Nephron (organoid): ENCODE measurements around the gene MAPKAP1.

Experiments used
- H3K27ac Mint-ChIP-seq, 3 experiments: 2 replicates each; pipeline ENCODE4 v1.8.0; 2020; ENCODE audit warnings: mixed read lengths in 3 of 3, mild to moderate bottlenecking in 2 of 3, moderate library complexity in 1 of 3
- H3K27me3 Mint-ChIP-seq: 2 replicates; pipeline ENCODE4 v1.8.0; 2021; ENCODE audit warnings: low read depth, mild to moderate bottlenecking, moderate library complexity, mixed read lengths
- H3K36me3 Mint-ChIP-seq: 2 replicates; pipeline ENCODE4 v1.8.0; 2020; ENCODE audit warnings: low read depth, mixed read lengths
- H3K4me1 Mint-ChIP-seq: 2 replicates; pipeline ENCODE4 v1.8.0; 2020; ENCODE audit warnings: mixed read lengths
- H3K4me3 Mint-ChIP-seq, 3 experiments: 2 replicates each; pipeline ENCODE4 v1.8.0; 2020; ENCODE audit warnings: mild to moderate bottlenecking in 3 of 3, mixed read lengths in 3 of 3, moderate library complexity in 2 of 3
- H3K9me3 Mint-ChIP-seq: 2 replicates; pipeline ENCODE4 v1.8.0; 2020; ENCODE audit warnings: mixed read lengths
- CTCF ChIP-seq, 3 experiments: fragments of 200-600 bp; sonication (generic); IDR thresholded peaks; one replicate each; pipeline ENCODE4 v1.5.0; 2021; ENCODE audit warnings: antibody characterized with exemption in 3 of 3; ENCODE audit not compliant: unreplicated experiment in 3 of 3

MAPKAP1 gene

GRCh38 chr9:125432715-125433385 is 274.2 kb downstream of the MAPKAP1 start:
- H3K9me3 Mint-ChIP-seq = no peaks in the 10 kb centered on the region
- no peak overlapping the region for H3K27ac Mint-ChIP-seq
- peaks cover 4% of the 10 kb centered on the region for H3K27me3 Mint-ChIP-seq
- peaks cover 4% of the 10 kb centered on the region for H3K36me3 Mint-ChIP-seq
- no peak overlapping the region for H3K4me3 Mint-ChIP-seq
- no peak for TF ChIP-seq CTCF (IDR thresholded peaks at IDR 0.05; ENCODE audit: unreplicated experiment in 3 of 3)
- peaks cover 31% of the 10 kb centered on the region for H3K4me1 Mint-ChIP-seq

- no peak overlapping the region for H3K4me3 Mint-ChIP-seq
- H3K27ac Mint-ChIP-seq = no peak overlapping the region
- H3K27me3 Mint-ChIP-seq = peaks cover 4% of the 10 kb centered on the region
- H3K36me3 Mint-ChIP-seq = no peaks in the 10 kb centered on the region
- TF ChIP-seq CTCF (IDR thresholded peaks at IDR 0.05; ENCODE audit: unreplicated experiment in 3 of 3) = no peak
- H3K4me1 Mint-ChIP-seq = peaks cover 27% of the 10 kb centered on the region
- H3K9me3 Mint-ChIP-seq = no peaks in the 10 kb centered on the region
Observed at GRCh38 chr9:125431741-125432271, 275.2 kb downstream of the MAPKAP1 start.

GRCh38 chr9:125431012-125431305 is 276.0 kb downstream of the MAPKAP1 start:
- H3K27ac Mint-ChIP-seq = no peak overlapping the region
- H3K4me1 Mint-ChIP-seq = peaks cover 32% of the 10 kb centered on the region
- H3K36me3 Mint-ChIP-seq = no peaks in the 10 kb centered on the region
- peaks cover 4% of the 10 kb centered on the region for H3K27me3 Mint-ChIP-seq
- no peak for TF ChIP-seq CTCF (IDR thresholded peaks at IDR 0.05; ENCODE audit: unreplicated experiment in 3 of 3)
- H3K4me3 Mint-ChIP-seq = no peak overlapping the region
- H3K9me3 Mint-ChIP-seq = no peaks in the 10 kb centered on the region

GRCh38 chr9:125430161-125431011 is 276.6 kb downstream of the MAPKAP1 start:
- H3K27me3 Mint-ChIP-seq = peaks cover 4% of the 10 kb centered on the region
- H3K27ac Mint-ChIP-seq = peak overlapping the region in 2 of 3 experiments; percentile 80 to 88
- no peaks in the 10 kb centered on the region for H3K9me3 Mint-ChIP-seq
- H3K4me3 Mint-ChIP-seq = no peak overlapping the region
- H3K4me1 Mint-ChIP-seq = peaks cover 37% of the 10 kb centered on the region
- no peaks in the 10 kb centered on the region for H3K36me3 Mint-ChIP-seq
- TF ChIP-seq CTCF (IDR thresholded peaks at IDR 0.05; ENCODE audit: unreplicated experiment in 3 of 3) = no peak

- peak overlapping the region in 1 of 3 experiments; percentile 88 for H3K27ac Mint-ChIP-seq
- H3K9me3 Mint-ChIP-seq = no peaks in the 10 kb centered on the region
Observed at GRCh38 chr9:125429476-125430160, 277.4 kb downstream of the MAPKAP1 start.

More at GRCh38 chr9:125429476-125430160, 277.4 kb downstream of the MAPKAP1 start:
- H3K4me3 Mint-ChIP-seq = no peak overlapping the region
- TF ChIP-seq CTCF (IDR thresholded peaks at IDR 0.05; ENCODE audit: unreplicated experiment in 3 of 3) = no peak
- peaks cover 4% of the 10 kb centered on the region for H3K27me3 Mint-ChIP-seq
- H3K36me3 Mint-ChIP-seq = no peaks in the 10 kb centered on the region
- H3K4me1 Mint-ChIP-seq = peaks cover 41% of the 10 kb centered on the region
